KOPT-K1 (cell line): ENCODE results near the gene KCNK6.

ENCODE experiments used
- H3K27ac ChIP-seq: fragments of 200-600 bp; sonication (generic); 2 replicates; pipeline ENCODE4 v1.5.1; 2016; ENCODE audit warnings: antibody characterized with exemption, mild to moderate bottlenecking, low read depth, low read length; ENCODE audit not compliant: poor library complexity, severe bottlenecking
- H3K36me3 ChIP-seq: fragments of 200-600 bp; sonication (generic); 2 replicates; pipeline ENCODE4 v1.5.1; 2017; ENCODE audit warnings: antibody characterized with exemption, mild to moderate bottlenecking, low read length, moderate library complexity; ENCODE audit not compliant: insufficient read depth
- H3K9me3 ChIP-seq: fragments of 200-600 bp; sonication (generic); 2 replicates; pipeline ENCODE4 v1.5.1; 2017; ENCODE audit warnings: antibody characterized with exemption, low read length, mild to moderate bottlenecking; ENCODE audit not compliant: insufficient read depth, poor library complexity, severe bottlenecking

The KCNK6 gene

GRCh38 chr19:38377052-38377451 is 57.4 kb downstream of the KCNK6 start:
- Histone ChIP-seq H3K36me3 (peaks cover 55% of the 10 kb centered on the region), H3K27ac (no peak overlapping the region)

GRCh38 chr19:38378866-38379265 is 59.2 kb downstream of the KCNK6 start:
- Histone ChIP-seq H3K36me3 (peaks cover 73% of the 10 kb centered on the region), H3K9me3 (no peaks in the 10 kb centered on the region), H3K27ac (no peak overlapping the region)

More at GRCh38 chr19:38377052-38377451, 57.4 kb downstream of the KCNK6 start:
- H3K9me3 ChIP-seq = no peaks in the 10 kb centered on the region

GRCh38 chr19:38381138-38381537 is 61.5 kb downstream of the KCNK6 start:
- Histone ChIP-seq H3K27ac (no peak overlapping the region), H3K9me3 (no peaks in the 10 kb centered on the region), H3K36me3 (peaks cover 88% of the 10 kb centered on the region)
